ENCODE measurements around the gene EAF2. TPM values are rescaled to one million over a fixed set of nuclear protein-coding genes. Genes with fewer than 3 reads are reported as not detected.
A peak's percentile ranks its signal among the peaks of the same experiment; 100 is the strongest.

EAF2 gene
- total and polyA plus RNA-seq, 2 donors (not counting 1 experiment from before 2014, with no cell fraction given), result 31.1 to 161 TPM

- Histone ChIP-seq H3K79me2 (ENCODE audit: control insufficient read depth, insufficient read depth, low read length) (peaks cover 24% of the 10 kb centered on the region), H3K4me1 (ENCODE audit: control insufficient read depth in 2 of 2, insufficient read depth in 2 of 2, low read length in 2 of 2) (no peaks in the 10 kb centered on the region), H2AFZ (ENCODE audit: insufficient read depth, low read depth, low read length, poor library complexity, severe bottlenecking) (no peak overlapping the region), H3K9ac (ENCODE audit: low read length) (no peak overlapping the region), H3K27ac (ENCODE audit: low read length in 2 of 2) (no peak overlapping the region), H3K4me3 (ENCODE audit: control extremely low read depth in 1 of 5, extremely low read depth in 1 of 5, insufficient read depth in 1 of 5, low read depth in 2 of 5, low read length in 4 of 5) (no peak overlapping the region), H3K4me2 (replicated peaks; ENCODE audit: low read depth, low read length, poor library complexity, severe bottlenecking) (no peak overlapping the region), H4K20me1 (ENCODE audit: control insufficient read depth, insufficient read depth, low read length, poor library complexity, severe bottlenecking) (peaks cover 22% of the 10 kb centered on the region), H3K36me3 (replicated peaks in 1 of 2; ENCODE audit: control extremely low read depth in 1 of 2, control insufficient read depth in 1 of 2, extremely low read depth in 1 of 2, insufficient read depth in 2 of 2, low read length in 1 of 2) (peaks cover 0 to 12% of the 10 kb centered on the region in 2 experiments), H3K9me3 (ENCODE audit: control extremely low read depth in 1 of 3, control insufficient read depth in 2 of 3, insufficient read depth in 1 of 3, low read length in 2 of 3) (no peaks in the 10 kb centered on the region), H3K27me3 (replicated peaks in 1 of 4; ENCODE audit: control extremely low read depth in 1 of 4, control insufficient read depth in 3 of 4, insufficient read depth in 4 of 4, low read length in 3 of 4) (no peaks in the 10 kb centered on the region)
- CTCF ChIA-PET, result interaction anchor here (0.7 to 4.4 kb wide), 18 partner anchors 9 to 380 kb away, joined by 3 to 31 read pairs (median 3); partner anchors contain the start of gene CD86
- Mint-ChIP-seq H3K27me3 (no peaks in the 10 kb centered on the region), H3K27ac (peak overlapping the region; percentile 1), H3K4me3 (no peak overlapping the region), H3K4me1 (peaks cover 16% of the 10 kb centered on the region), H3K9me3 (ENCODE audit: insufficient read depth) (no peaks in the 10 kb centered on the region)
- DNase-seq (peak; percentile 27), ATAC-seq (ENCODE audit: low read depth) (no peak)
- TF ChIP-seq EZH2 (IDR thresholded peaks at IDR 0.05; ENCODE audit: borderline replicate concordance, insufficient read depth, low read depth, low read length, poor library complexity, severe bottlenecking) (no peak), CTCF (IDR thresholded peaks at IDR 0.05) (peak; percentile 62)
- intact Hi-C loops (cut with micrococcal nuclease), result loop anchor here (1.0 to 2.0 kb wide), 3 partner anchors 209 to 376 kb away; no protein-coding TSS in a partner anchor
- no CpG with 5 or more reads among the region's 1 CpG for WGBS (ENCODE audit: insufficient coverage)
- POLR2A ChIA-PET, result no interaction called here
Measured at GRCh38 chr3:121883507-121883906, 48.5 kb downstream of the EAF2 start.

- Histone ChIP-seq H3K27me3 (replicated peaks in 1 of 4; ENCODE audit: control extremely low read depth in 1 of 4, control insufficient read depth in 3 of 4, insufficient read depth in 4 of 4, low read length in 3 of 4) (no peaks in the 10 kb centered on the region), H3K27ac (ENCODE audit: low read length in 2 of 2) (no peak overlapping the region), H4K20me1 (ENCODE audit: control insufficient read depth, insufficient read depth, low read length, poor library complexity, severe bottlenecking) (peaks cover 12% of the 10 kb centered on the region), H3K4me1 (ENCODE audit: control insufficient read depth in 2 of 2, insufficient read depth in 2 of 2, low read length in 2 of 2) (no peaks in the 10 kb centered on the region), H3K4me2 (replicated peaks; ENCODE audit: low read depth, low read length, poor library complexity, severe bottlenecking) (no peak overlapping the region), H3K4me3 (ENCODE audit: control extremely low read depth in 1 of 5, extremely low read depth in 1 of 5, insufficient read depth in 1 of 5, low read depth in 2 of 5, low read length in 4 of 5) (no peak overlapping the region), H3K79me2 (ENCODE audit: control insufficient read depth, insufficient read depth, low read length) (peaks cover 8% of the 10 kb centered on the region), H3K9ac (ENCODE audit: low read length) (no peak overlapping the region), H2AFZ (ENCODE audit: insufficient read depth, low read depth, low read length, poor library complexity, severe bottlenecking) (no peak overlapping the region), H3K36me3 (replicated peaks in 1 of 2; ENCODE audit: control extremely low read depth in 1 of 2, control insufficient read depth in 1 of 2, extremely low read depth in 1 of 2, insufficient read depth in 2 of 2, low read length in 1 of 2) (peaks cover 0 to 16% of the 10 kb centered on the region in 2 experiments), H3K9me3 (ENCODE audit: control extremely low read depth in 1 of 3, control insufficient read depth in 2 of 3, insufficient read depth in 1 of 3, low read length in 2 of 3) (no peaks in the 10 kb centered on the region)
- ChIA-PET CTCF (interaction anchor here (4.4 kb wide), 1 partner anchor 373 kb away, joined by 31 read pairs; no protein-coding TSS in a partner anchor), POLR2A (no interaction called here)
- H3K27me3 Mint-ChIP-seq, result no peaks in the 10 kb centered on the region
- intact Hi-C loops (cut with micrococcal nuclease), result no loop called here
- TF ChIP-seq EZH2 (IDR thresholded peaks at IDR 0.05; ENCODE audit: borderline replicate concordance, insufficient read depth, low read depth, low read length, poor library complexity, severe bottlenecking) (no peak), CTCF (IDR thresholded peaks at IDR 0.05) (no peak)
- H3K27ac Mint-ChIP-seq, result peak overlapping the region; percentile 47
- H3K9me3 Mint-ChIP-seq (ENCODE audit: insufficient read depth), result no peaks in the 10 kb centered on the region
- 100% methylated on average over 2 of the region's 2 CpGs for WGBS (ENCODE audit: insufficient coverage)
- H3K4me3 Mint-ChIP-seq, result no peak overlapping the region
- no peak for DNase-seq
- ATAC-seq (ENCODE audit: low read depth), result no peak
- H3K4me1 Mint-ChIP-seq, result peaks cover 11% of the 10 kb centered on the region
Measured at GRCh38 chr3:121885386-121885785, 50.4 kb downstream of the EAF2 start.

Measured in B cell (primary cell).